Pulmonary artery endothelial cell (primary cell): ENCODE results near the gene C10orf90. TPM values are rescaled to one million over a fixed set of nuclear protein-coding genes. Genes with fewer than 3 reads are reported as not detected.

Source experiments
- DNase-seq: peaks from one replicate; pipeline ENCODE4 v3.0.0-alpha.2; 2011; ENCODE audit warnings: low read depth, low spot score
- total RNA-seq: library from RNA; depleted of rRNA; stranded (reverse); fragments of >200 nt; gene quantifications from 2 replicates; pipeline ENCODE4 v1.2.3, GENCODE V29; 2014

Gene C10orf90
- total RNA-seq, 1 donor from 2014 or later = not detected

- no peak for DNase-seq
Measured at GRCh38 chr10:126504063-126504760, 166.3 kb downstream of the C10orf90 start.

- DNase-seq = no peak
Measured at GRCh38 chr10:126503392-126504062, 167.0 kb downstream of the C10orf90 start.

GRCh38 chr10:126502441-126502840, 168.1 kb downstream of the C10orf90 start:
- DNase-seq = no peak

- no peak for DNase-seq
Measured at GRCh38 chr10:126501828-126502227, 168.7 kb downstream of the C10orf90 start.

- no peak for DNase-seq
Measured at GRCh38 chr10:126500866-126501265, 169.6 kb downstream of the C10orf90 start.

GRCh38 chr10:126500185-126500584, 170.3 kb downstream of the C10orf90 start:
- no peak for DNase-seq

- no peak for DNase-seq
Measured at GRCh38 chr10:126499744-126500143, 170.7 kb downstream of the C10orf90 start.

GRCh38 chr10:126497672-126498071, 172.8 kb downstream of the C10orf90 start:
- no peak for DNase-seq

- DNase-seq = no peak
Measured at GRCh38 chr10:126496771-126497545, 173.5 kb downstream of the C10orf90 start.

GRCh38 chr10:126491476-126491875, 179.0 kb downstream of the C10orf90 start:
- DNase-seq = no peak

GRCh38 chr10:126481181-126481580, 189.3 kb downstream of the C10orf90 start:
- DNase-seq = no peak

GRCh38 chr10:126480648-126481047, 189.8 kb downstream of the C10orf90 start:
- DNase-seq = no peak

GRCh38 chr10:126479280-126479895, 191.1 kb downstream of the C10orf90 start:
- no peak for DNase-seq

GRCh38 chr10:126478546-126478945, 191.9 kb downstream of the C10orf90 start:
- DNase-seq = no peak

GRCh38 chr10:126476246-126476645, 194.2 kb downstream of the C10orf90 start:
- DNase-seq = no peak

GRCh38 chr10:126475074-126475691, 195.3 kb downstream of the C10orf90 start:
- DNase-seq = no peak

GRCh38 chr10:126474031-126474430, 196.5 kb downstream of the C10orf90 start:
- no peak for DNase-seq

- DNase-seq = no peak
Measured at GRCh38 chr10:126470991-126471390, 199.5 kb downstream of the C10orf90 start.

GRCh38 chr10:126469692-126470091, 200.8 kb downstream of the C10orf90 start:
- DNase-seq = no peak

GRCh38 chr10:126468876-126469643, 201.4 kb downstream of the C10orf90 start:
- no peak for DNase-seq

- no peak for DNase-seq
Measured at GRCh38 chr10:126468467-126468866, 202.0 kb downstream of the C10orf90 start.
